Endothelial cell (in vitro differentiated cells): ENCODE measurements around the gene ANO2. TPM values are rescaled to one million over a fixed set of nuclear protein-coding genes. Genes with fewer than 3 reads are reported as not detected.

ENCODE experiments used
- DNase-seq: peaks from one replicate; pipeline ENCODE4 v3.0.0; 2021; ENCODE audit warnings: low spot score
- H3K27ac Mint-ChIP-seq: one replicate; pipeline ENCODE4 v1.8.0; 2021; ENCODE audit warnings: mixed read lengths, inconsistent platforms; ENCODE audit not compliant: unreplicated experiment
- H3K27me3 Mint-ChIP-seq: one replicate; pipeline ENCODE4 v1.8.0; 2021; ENCODE audit warnings: mild to moderate bottlenecking, moderate library complexity, mixed read lengths, inconsistent platforms; ENCODE audit not compliant: unreplicated experiment
- H3K36me3 Mint-ChIP-seq: one replicate; pipeline ENCODE4 v1.8.0; 2021; ENCODE audit warnings: mild to moderate bottlenecking, low read depth, mixed read lengths, inconsistent platforms; ENCODE audit not compliant: unreplicated experiment
- H3K4me1 Mint-ChIP-seq: one replicate; pipeline ENCODE4 v1.8.0; 2021; ENCODE audit warnings: mild to moderate bottlenecking, mixed read lengths, inconsistent platforms; ENCODE audit not compliant: unreplicated experiment
- H3K4me3 Mint-ChIP-seq: one replicate; pipeline ENCODE4 v1.8.0; 2021; ENCODE audit warnings: mild to moderate bottlenecking, mixed read lengths, inconsistent platforms; ENCODE audit not compliant: unreplicated experiment
- H3K9me3 Mint-ChIP-seq: one replicate; pipeline ENCODE4 v1.8.0; 2021; ENCODE audit warnings: mixed read lengths, inconsistent platforms; ENCODE audit not compliant: unreplicated experiment
- CTCF ChIP-seq: fragments of 200-600 bp; sonication (generic); IDR thresholded peaks from one replicate; pipeline ENCODE4 v1.5.0; 2021; ENCODE audit warnings: antibody characterized with exemption; ENCODE audit not compliant: unreplicated experiment
- total RNA-seq: library from RNA; stranded (reverse); fragmentation: NEBNext Ultra II Directional; extraction: Animal tissue kit (Norgen Biotek cat#: 25700); gene quantifications from one replicate; pipeline ENCODE4 v1.2.1, GENCODE V29; 2021; ENCODE audit not compliant: unreplicated experiment

The ANO2 gene
- total RNA-seq, 1 donor from 2014 or later, result 4.5 TPM

GRCh38 chr12:5520831-5521230 is 424.2 kb downstream of the ANO2 start:
- H3K27me3 Mint-ChIP-seq, result peaks cover 5% of the 10 kb centered on the region
- no peaks in the 10 kb centered on the region for H3K4me1 Mint-ChIP-seq
- no peak overlapping the region for H3K4me3 Mint-ChIP-seq
- no peaks in the 10 kb centered on the region for H3K9me3 Mint-ChIP-seq
- H3K36me3 Mint-ChIP-seq, result peaks cover 5% of the 10 kb centered on the region
- no peak for TF ChIP-seq CTCF
- no peak for DNase-seq
- H3K27ac Mint-ChIP-seq, result no peak overlapping the region

- Mint-ChIP-seq H3K4me1 (no peaks in the 10 kb centered on the region), H3K27ac (no peak overlapping the region), H3K36me3 (peaks cover 5% of the 10 kb centered on the region), H3K9me3 (no peaks in the 10 kb centered on the region), H3K4me3 (no peak overlapping the region), H3K27me3 (peaks cover 5% of the 10 kb centered on the region)
- no peak for TF ChIP-seq CTCF
- no peak for DNase-seq
Observed at GRCh38 chr12:5520037-5520436, 425.0 kb downstream of the ANO2 start.

DNA sequence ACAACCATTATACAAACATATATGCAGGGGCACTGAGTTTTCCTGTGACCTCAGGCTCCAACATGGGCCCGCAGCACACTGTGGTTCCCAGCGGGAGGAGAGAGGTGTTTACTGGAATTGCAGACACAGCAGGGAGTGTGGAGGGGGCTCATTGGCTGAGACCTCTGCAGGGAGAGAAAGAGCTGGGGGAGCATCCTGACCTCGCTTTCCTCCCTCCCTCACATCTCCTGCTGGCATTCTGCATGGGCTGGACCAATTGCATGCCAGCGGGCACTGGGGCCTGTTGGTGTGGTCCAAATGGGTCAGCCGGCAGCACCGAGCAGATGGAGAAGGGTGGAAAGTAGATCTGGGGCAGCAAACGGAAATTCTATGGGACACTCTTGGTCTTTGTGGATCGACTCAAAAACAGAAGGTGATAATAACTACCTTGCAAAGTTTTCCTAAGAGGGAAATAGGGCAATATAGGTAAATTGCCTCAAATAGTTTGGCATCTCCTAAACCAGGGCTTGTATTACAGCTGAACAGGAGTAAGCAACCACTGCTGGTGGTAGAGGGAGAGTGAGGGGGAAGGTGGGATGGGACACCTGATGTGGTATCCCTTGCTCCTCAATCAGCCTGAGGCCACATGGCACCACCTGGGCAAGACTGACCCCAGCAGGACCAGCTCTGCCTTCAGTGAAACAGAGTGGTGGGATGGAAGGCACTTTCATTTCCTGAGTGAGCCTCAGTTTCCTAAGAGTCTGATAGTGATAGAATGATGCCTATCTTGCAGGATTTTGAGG is 426.3 kb downstream of the ANO2 start:
- DNase-seq, result no peak
- H3K36me3 Mint-ChIP-seq, result peaks cover 5% of the 10 kb centered on the region
- H3K4me3 Mint-ChIP-seq, result no peak overlapping the region
- H3K27ac Mint-ChIP-seq, result no peak overlapping the region
- H3K9me3 Mint-ChIP-seq, result no peaks in the 10 kb centered on the region
- no peak for TF ChIP-seq CTCF
- H3K4me1 Mint-ChIP-seq, result no peaks in the 10 kb centered on the region
- H3K27me3 Mint-ChIP-seq, result no peaks in the 10 kb centered on the region

GRCh38 chr12:5516371-5517241 is 428.5 kb downstream of the ANO2 start:
- no peaks in the 10 kb centered on the region for H3K4me1 Mint-ChIP-seq
- no peak for TF ChIP-seq CTCF
- H3K27ac Mint-ChIP-seq, result no peak overlapping the region
- H3K27me3 Mint-ChIP-seq, result no peaks in the 10 kb centered on the region
- DNase-seq, result no peak
- H3K36me3 Mint-ChIP-seq, result no peaks in the 10 kb centered on the region
- no peaks in the 10 kb centered on the region for H3K9me3 Mint-ChIP-seq
- H3K4me3 Mint-ChIP-seq, result no peak overlapping the region

GRCh38 chr12:5515458-5515857 is 429.6 kb downstream of the ANO2 start:
- H3K27ac Mint-ChIP-seq, result no peak overlapping the region
- no peaks in the 10 kb centered on the region for H3K4me1 Mint-ChIP-seq
- no peaks in the 10 kb centered on the region for H3K9me3 Mint-ChIP-seq
- TF ChIP-seq CTCF, result no peak
- H3K27me3 Mint-ChIP-seq, result no peaks in the 10 kb centered on the region
- H3K36me3 Mint-ChIP-seq, result no peaks in the 10 kb centered on the region
- DNase-seq, result no peak
- no peak overlapping the region for H3K4me3 Mint-ChIP-seq
